GM18870 (cell line): Measurements from ENCODE around the gene RND2.
"Not testable (repeated sequence)": the region's sequence is repeated elsewhere in the genome, so short reads cannot be mapped to it uniquely, and the experiment has no call there.

Experiments used
- ATAC-seq: cut with Tn5 transposase; IDR thresholded peaks from one replicate; pipeline ENCODE4 v1.9.1; 2021; ENCODE audit warnings: moderate library complexity; ENCODE audit not compliant: unreplicated experiment

The RND2 gene, protein sequence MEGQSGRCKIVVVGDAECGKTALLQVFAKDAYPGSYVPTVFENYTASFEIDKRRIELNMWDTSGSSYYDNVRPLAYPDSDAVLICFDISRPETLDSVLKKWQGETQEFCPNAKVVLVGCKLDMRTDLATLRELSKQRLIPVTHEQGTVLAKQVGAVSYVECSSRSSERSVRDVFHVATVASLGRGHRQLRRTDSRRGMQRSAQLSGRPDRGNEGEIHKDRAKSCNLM

DNA sequence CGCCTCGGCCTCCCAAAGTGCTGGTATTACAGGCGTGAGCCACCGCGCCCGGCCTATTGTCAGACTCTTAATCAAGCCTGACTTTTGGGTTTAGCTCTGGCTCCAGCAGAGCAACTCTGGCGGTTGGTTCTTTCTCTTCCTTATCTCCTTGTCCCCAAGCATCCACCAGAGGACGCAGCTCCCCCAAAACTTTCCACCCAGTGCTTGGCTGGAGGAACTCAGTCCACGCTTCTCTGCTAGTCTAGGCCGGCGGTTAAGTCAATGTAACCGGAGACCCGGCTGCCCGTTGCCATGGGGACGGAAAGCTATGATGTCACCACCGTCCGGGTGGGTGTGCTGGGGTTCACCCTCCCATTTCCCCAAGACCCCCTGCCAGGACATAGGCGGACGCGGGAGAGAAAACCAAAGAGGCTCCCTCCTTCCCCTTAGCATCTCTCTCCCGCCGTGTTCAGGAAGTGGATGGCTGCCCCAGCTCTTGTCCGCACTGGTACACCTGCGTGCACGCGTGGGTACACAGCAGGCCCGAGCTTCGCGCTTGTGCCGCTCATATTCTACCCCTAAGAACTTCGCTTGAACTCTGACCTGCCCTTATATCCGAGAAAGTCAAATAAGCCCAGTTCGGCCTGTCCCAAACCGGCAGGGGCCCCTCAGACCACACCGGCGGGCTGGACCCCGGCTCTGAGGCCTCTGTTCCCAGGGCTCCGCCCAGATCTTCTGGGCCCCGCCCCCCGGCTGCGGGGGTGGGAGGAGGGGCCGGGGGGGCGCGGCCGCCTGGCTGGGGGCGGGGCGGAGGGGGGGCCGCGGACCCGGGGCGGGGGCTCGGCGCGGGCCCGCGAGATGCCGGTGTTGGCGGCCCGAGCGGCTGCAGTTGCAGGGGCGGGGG is at the start of gene RND2:
RND2 (plus strand) TSS at position 825 of the 883 bp plus-strand sequence. CDS start 117 bp downstream, outside the sequence.
- no peak for ATAC-seq

DNA sequence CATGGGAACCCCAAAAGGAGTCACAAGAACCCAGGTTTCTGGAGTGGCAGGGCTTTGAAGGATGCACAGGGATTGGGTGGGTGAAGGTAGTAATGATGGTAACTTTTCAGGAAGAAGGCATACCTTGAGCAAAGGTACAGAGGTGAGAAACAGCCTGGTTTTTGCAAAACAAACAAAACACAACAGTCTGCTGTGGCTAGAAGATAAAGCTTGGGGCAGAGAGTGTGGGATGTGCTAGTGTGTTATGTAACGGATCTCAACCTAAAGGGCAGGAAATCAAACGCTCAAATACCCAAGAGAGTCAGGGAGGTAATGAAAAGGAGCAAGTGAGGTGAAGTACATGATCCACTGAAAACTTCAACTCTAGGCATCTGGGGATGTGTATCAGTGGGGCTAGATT is 49.8 kb upstream of the RND2 start:
- no peak for ATAC-seq

DNA sequence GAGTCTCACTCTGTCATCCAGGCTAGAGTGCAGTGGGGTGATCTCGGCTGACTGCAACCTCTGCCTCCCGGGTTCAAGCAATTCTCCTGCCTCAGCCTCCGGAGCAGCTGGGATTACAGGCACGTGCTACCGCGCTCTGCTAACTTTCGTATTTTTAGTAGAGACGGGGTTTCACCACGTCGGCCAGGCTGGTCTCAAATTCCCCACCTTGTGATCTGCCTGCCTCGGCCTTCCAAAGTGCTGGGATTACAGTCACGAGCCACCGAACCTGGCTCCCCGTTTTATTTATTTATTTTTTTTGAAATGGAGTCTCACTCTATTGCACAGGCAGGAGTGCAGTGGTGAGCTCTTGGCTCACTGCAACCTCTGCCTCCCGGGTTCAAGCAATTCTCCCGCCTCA is 49.3 kb upstream of the RND2 start:
- not testable (repeated sequence) for ATAC-seq

DNA sequence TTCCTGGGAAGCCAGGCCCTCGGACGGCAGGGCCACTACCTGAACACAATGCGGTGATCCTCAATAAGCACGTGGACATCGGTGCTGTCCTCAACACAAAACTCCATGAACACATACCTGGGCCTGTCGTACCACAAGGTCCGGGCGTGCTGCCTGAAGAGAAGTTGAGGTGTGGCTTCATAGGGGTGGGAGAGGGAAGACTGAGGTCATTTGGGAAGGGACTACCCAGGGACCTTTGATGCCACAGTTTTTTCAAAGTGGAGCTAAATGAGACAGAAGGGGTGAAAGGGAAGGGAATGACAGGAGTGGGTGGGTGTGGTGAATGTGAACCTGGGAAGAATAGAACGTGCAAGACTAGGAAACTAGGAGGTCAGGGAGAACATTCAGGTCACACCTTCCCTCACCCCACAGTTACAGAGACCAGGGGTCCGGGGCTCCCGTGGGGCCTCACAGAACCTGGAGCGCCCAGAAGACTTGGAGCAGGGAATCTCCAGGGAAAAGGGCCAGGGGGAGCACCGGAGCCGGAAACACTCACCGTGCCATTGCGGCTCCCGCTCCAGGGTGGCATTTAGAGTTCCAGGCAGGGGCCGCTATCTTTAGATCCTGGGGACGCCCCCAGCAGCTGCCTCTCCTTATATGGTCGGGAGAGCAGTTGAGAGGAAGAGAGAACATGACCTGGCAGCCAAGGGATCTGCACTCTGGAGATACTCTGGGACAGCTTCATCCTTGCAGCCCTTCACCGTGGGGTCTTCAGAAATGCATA is 45.3 kb upstream of the RND2 start, which contains the start of gene PTGES3L:
PTGES3L (minus strand) TSS at position 570 of the 763 bp plus-strand sequence; CDS start at position 543, 27 bp downstream.
- no peak for ATAC-seq

DNA sequence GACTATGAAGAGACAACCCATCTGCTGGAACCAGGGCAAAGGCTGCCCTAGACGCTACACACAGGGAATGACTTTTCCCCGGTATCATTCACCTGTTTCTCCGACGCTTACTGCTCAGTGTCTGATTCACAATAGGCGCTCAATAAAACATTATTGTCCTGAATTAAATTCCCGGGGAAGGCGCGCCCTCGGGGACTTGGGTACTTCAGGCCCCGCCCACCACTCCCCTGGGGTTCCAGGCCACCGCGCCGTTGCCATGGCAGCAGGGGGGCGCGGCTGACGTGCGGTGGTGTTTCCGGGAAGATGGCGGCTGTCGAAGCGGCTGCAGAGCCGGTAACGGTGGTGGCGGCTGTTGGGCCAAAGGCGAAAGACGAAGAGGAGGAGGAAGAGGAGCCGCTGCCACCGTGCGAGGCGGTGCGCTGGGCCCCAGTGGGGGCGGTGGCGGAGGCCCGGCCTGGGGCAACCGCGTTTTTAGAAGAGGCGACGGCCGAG is 44.7 kb upstream of the RND2 start, which contains the start of gene RUNDC1:
RUNDC1 (plus strand) TSS at position 292 of the 492 bp plus-strand sequence; CDS start at position 304, 12 bp downstream.
- no peak for ATAC-seq

DNA sequence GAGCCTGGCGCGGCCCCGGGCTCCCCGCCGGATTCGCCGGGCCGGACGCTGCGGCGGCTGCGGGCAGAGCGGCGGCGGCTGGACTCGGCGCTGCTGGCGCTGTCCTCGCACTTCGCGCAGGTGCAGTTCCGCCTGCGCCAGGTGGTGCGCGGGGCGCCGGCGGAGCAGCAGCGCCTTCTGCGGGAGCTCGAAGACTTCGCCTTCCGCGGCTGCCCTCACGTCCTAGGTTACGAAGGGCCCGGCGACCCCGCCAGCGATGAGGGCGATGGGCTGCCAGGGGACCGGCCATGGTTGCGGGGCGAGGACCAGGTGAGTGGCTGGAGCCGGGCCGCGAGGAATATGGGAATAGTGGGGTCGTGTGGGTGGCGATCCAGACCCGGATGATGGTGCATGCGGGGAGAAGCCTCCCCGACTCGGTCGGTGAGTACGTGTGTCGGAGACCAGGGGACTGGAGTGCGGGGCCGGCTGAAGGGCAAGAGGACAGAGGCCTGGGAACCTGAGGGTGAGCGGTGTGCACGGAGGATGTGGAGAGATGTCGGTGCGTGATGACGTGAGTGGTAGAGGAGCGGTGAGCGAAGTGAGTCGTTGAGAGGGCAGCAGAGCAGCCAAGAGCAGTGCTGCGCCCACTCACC is 44.1 kb upstream of the RND2 start:
- ATAC-seq, result no peak

DNA sequence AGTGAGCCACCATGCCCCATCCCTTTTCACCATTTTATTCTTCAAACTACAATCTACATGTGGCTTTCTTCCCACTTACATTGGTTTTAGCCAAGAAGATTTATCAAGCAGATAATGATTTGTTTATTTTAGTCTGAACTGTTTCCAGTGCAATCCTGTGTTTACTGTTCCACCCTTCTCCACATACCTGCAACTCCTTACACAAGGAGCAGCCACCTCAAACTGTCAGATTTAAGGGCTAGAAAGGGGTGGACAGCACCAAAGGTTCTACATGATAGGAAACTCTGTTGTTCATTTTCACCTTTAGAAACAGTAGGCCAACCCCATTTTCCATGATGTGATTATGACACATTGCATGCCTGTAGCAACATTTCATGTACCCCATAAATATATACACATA is 42.8 kb upstream of the RND2 start:
- ATAC-seq, result no peak

DNA sequence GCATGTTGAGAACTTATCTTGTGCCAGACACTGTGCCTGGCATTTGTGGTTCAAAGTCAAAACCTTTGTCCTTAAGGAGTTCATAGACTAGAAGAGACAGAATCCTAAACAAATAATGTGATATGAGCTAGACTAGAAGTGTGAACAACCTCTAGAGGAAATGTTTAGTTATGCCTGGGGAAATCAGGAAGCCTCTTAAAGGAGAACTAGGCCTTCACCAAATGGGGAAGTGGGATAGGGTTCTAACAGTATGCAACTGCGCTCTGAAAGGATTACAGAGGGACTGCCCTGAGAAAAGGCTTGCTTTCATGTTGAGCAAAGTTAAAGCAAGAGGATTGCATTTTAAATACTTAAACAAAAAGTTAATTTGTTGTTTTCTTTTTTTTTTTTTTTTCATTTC is 39.8 kb upstream of the RND2 start:
- ATAC-seq, result peak; percentile 43

DNA sequence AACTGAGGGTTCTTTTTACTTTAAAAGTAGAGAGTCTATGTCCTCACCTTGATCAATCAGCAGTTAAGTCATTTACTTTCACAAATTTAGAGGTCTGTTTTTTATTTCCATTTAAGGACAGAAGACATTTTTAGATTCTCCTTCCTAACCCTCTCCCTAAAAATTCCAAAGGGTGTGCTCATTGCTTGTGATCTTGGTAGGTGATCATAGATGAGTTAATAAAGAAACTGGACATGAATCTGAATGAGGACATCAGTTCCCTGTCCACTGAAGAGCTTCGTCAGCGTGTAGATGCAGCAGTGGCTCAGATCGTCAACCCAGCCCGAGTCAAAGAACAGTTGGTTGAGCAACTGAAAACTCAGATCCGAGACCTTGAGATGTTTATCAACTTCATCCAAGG is 35.9 kb upstream of the RND2 start:
- no peak for ATAC-seq

DNA sequence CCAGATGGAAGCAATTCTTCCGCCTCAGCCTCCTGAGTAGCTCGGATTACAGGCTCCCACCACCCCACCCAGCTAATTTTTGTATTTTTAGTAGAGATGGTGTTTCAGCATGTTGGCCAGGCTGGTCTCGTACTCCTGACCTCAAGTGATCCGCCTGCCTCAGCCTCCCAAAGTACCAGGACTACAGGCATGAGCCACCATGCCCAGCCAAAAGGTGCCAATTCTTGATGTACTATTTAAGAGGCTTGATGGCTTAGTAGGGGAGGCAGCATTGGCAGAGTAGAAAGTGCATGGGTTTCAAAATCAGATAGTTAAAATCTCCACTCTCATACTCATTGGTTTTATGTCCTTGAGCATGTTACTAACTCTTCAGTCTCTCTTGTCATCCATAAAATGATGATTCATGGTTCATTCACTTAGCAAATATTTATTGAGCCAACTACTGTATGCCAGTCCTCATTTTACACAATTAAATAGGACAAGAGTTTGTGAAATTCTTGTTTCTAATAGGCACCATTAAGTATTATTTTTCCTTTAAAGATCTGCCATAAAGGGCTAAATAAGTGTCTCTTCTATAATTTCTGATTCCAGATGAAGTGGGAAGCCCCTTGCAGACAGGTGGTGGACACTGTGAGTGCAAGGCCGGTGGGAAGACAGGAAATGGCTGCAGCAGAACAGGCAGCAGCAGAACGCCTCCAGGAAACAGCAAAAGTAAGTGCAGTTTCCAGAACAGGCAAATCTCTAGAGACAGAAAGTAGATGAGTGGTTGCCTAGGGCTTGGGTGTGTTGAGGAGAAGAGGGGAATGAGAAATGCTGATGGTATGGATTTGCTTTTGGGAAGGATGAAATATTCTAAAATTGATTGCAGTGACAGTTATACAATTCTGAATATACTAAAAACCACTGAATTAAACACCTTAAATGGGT is 35.0 kb upstream of the RND2 start:
- ATAC-seq, result no peak

DNA sequence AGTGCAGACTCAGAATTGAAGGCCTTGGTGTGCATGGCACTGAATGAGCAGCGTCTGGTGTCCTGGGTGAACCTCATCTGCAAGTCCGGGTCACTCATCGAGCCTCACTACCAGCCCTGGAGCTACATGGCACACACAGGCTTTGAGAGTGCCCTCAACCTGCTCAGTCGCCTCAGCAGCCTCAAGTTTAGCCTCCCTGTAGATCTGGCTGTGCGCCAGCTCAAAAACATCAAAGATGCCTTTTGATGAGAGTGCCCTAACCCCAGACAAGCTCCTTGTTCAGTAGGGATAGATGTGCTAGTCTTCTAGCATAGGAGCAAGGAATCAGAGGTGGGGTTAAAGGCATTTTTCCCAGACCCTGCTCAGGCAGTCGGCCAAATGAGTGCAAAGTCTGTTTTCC is 33.6 kb upstream of the RND2 start:
- ATAC-seq, result no peak

DNA sequence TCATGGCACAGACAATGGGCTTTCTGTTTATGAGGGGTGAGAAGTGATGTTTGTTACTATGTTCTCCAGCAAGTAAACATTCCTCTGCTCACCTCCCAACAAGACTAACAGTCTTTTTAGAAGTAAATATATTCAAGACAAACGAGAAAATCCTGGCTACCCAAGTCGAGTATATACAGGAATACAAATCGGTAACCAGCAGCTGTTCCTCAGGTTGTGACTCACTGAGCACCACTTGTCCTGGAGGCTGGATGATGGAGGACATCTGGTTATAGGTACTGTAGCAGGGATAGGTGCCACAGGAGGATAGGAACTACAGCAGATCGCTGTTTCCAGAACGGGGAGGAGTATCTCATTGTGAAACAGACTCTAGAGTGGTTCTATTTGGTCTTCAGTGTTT is 32.2 kb upstream of the RND2 start:
- no peak for ATAC-seq

DNA sequence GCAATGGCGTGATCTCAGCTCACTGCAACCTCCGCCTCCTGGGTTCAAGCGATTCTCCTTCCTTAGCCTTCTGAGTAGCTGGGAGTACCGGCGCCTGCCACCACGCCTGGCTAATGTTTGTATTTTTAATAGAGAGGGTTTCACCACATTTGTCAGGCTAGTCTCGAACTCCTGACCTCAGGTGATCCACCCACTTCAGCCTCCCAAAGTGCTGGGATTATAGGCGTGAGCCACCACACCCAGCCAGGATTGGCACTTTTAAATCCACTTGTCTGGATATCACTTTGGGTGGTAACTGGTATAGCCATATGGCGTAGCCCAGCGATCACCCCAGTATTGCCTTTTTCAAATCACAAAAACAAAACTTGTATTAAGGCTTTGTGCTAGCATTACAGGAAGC is 31.1 kb upstream of the RND2 start:
- not testable (repeated sequence) for ATAC-seq

DNA sequence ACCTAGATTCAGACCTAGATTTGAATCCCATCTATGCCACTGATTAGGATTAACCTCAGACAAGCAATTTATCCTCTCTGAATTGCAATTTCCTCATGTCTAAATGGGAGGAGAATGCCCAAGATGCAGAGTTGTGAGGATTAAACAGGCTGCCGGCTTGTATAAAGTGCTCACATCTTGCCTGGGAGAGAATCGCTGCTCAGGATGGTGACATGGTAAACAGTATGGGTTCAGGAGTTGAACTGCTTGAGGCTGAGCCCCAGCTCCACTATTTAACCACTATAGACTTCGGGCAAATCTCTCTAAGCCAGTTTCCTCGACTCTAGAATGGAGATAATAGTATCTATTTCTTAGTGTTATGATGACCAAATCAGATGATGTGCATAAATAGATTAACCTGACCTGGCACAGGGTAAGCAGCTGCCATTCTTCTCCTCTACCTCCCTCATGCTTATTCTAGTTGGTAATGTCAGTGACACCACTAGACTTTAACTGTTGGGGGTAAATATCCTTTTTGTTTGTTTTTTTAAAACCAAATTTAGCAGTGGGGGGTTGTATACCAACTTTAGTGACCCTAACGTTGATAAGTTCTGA is 27.5 kb upstream of the RND2 start:
- no peak for ATAC-seq

DNA sequence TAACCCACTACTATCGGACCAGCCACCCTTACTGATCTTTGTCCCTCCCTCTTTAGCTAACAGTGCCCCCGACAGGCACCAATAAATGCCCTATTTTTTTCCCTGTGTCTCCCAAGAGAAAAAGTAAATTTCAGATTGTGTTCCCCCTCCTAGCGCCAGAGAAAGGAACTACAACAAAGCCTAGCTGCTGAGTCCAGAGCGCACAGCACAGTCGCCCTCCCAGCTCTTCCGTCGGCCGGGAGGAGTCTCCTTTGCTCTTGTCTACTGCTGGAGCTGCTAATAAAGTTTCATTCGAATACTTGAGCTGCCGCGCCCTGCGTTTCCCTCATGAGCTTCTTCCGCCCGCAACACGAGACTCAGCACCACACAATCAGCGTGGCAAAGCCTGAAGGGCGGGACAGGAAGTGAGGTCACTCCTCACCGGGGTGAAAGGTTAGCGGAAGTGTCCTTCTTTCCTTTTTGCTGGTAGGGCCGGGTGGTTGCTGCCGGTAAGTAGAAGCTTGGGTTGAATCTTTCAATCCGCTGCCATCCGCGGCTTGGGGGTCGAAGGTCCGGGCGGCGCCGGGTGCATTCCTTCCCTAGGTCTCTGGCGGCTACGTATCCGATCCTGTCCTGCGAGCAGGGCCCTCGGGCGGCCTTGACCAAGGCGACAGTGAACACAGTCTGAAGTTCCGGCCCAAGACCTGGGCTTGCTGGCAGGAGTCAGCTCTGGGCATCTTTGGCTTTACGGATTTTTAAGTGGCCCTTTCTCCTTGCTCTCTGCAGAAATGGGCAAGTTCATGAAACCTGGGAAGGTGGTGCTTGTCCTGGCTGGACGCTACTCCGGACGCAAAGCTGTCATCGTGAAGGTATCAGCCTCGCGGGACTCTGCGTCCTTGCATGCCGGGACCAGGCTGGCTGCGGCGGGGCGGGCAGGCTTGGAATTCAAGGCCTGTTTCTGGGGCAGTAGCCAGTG is 26.8 kb upstream of the RND2 start, which contains the start of gene RPL27:
RPL27 (plus strand) TSS at position 436 of the 955 bp plus-strand sequence; CDS start at position 768, 332 bp downstream.
- peak; percentile 91 for ATAC-seq

DNA sequence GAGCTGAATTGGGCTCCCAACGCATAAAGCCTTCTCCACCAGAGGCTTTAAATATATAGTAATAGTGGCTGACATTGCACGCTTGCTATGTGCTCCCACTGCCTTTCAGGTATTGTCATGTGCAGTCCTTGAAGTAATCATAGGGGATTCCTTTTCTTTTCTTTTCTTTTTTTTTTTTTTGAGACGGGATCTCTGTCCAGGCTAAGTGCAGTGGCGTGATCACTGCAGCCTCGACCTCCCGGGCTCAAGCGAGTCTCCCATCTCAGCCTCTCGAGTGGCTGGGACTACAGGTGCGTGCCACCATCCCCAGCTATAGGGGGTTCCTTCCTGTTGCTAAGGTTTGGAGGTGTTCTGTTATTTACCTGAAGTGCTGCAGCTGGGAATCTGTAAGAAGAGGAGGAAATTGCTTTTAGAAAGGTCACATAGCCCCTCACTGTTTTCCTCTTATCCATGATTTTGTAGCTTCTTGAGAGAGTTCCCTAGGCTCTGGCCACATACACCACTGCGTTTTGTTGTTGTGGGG is 26.0 kb upstream of the RND2 start:
- no peak for ATAC-seq

DNA sequence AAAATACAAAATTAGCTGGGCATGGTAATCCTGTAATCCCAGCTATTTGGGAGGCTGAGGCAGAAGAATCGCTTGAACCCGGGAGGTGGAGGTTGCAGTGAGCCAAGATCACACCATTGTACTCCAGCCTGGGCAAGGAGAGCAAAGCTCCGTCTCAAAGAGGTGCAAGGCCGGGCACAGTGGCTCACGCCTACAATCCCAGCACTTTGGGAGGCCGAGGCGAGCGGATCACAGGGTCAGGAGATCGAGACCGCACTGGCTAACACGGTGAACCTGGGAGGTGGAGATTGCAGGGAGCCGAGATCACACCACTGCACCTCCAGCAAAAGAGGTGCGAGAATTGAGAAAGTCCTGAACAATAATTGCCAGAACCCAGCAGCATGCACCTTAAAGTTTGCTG is 24.1 kb upstream of the RND2 start:
- not testable (repeated sequence) for ATAC-seq
